COLO668 (cell line): ENCODE measurements around the gene KLHL5.
"Not testable (repeated sequence)": the region's sequence is repeated elsewhere in the genome, so short reads cannot be mapped to it uniquely, and the experiment has no call there.

Source experiments
- DNase-seq: peaks from one replicate; lab custom pipeline; 2025; ENCODE audit not compliant: unreplicated experiment; lab: John Stamatoyannopoulos, UW

Gene KLHL5

DNA sequence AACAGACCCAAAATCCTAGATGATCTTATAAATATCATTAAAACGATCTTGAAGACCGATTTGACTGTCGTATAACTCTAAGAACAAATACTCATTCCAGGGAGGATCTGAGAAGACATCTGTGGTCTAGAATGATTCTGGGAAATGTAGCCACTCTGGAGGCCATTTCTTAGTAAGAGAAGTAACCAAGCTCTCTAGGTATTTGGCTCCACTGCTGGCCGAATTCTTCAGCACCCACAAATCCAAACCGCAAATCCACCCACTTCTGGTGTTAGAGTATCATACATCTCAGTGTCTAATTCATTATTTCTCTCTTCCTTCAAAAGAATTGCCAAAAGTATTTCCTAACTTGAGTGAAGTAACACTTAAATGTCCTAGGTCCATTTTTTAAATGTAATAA lies 23.9 kb downstream of the KLHL5 start:
- DNase-seq, result no peak

DNA sequence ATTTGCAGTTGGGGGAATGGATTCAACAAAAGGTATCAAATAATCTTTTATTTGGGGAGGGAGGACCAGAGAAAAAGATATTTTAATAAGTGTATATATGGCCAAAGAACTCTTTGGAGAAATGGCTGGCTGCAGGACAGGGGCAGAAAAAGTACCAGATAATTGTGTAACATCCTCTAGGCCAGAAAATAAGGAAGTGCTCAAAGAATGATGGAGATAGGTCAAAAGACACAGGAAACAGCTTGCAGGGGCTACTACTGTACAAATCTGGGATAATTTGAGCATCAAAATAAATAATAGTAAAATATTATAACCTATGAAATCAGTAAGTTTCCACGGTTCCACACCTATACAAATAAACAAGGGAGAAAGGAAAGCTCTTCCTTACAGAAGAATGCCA lies 34.8 kb downstream of the KLHL5 start:
- no peak for DNase-seq

DNA sequence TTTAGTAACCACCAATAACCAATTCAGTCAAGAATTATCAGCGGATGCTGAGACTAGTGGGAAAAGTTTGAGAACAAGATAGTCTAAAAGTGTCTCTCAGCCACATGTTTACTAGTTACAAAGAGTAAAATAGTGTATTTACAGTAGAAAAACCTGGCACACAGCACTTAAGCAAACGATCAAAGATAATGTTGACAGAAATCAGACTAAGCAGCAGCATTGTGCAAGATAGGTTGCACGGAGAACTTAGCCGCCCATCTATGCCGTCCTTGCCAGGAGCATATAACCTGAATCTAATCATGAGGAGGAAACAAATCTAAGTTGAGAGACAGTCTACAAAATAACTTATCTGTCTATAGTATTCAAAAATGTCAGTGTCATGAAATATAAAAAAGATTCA lies 35.3 kb downstream of the KLHL5 start:
- no peak for DNase-seq

DNA sequence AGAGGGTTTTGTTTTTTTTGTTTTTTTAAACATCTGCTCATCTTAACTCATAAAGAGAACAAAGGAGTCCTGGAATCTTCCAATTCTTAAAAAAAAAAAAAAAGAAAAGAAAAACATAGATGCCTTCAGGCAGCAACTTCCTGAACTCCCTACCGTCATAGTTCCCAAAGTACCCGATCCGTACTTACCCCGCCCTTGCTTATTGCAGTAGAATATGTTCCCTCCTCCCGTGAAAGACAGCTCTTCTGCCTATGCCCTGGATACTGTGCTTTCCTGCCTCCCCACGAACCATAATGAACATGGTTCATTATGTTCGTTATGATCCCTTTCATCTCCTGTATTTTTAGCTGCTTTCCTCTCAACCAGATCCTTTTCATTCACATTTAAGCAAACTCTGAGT lies 40.3 kb downstream of the KLHL5 start:
- no peak for DNase-seq

DNA sequence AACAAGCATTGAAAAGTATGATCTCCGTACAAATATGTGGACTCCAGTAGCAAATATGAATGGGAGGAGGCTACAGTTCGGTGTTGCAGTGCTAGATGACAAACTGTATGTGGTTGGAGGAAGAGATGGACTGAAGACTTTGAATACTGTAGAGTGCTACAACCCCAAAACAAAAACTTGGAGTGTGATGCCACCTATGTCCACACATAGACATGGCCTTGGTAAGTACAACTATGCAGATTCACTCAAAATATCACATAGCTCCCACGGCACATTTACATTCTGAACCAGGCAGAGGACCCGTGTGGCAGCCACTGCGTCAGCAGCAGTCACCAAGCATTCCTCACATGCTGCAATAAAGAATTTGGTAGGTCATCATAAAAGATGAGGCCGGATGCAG lies 41.3 kb downstream of the KLHL5 start:
- DNase-seq, result no peak

DNA sequence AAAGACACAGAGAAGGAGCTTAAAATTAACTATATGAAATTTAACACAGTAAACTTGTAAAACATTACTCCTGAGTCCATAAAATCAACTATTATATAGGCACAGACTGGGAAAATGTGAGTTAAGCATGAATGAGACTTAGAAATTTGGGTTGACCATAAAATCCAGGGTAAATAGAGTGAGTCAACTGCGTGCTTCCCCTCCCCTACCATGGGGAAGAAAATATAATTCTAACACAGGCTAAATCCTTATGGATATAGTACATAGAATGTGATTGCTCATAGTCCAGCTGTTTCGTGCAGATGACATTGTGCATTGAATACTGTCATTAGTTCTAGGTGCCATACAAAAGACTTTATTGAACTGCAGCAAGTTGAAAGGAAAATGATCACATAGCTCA lies 42.2 kb downstream of the KLHL5 start:
- no peak for DNase-seq

DNA sequence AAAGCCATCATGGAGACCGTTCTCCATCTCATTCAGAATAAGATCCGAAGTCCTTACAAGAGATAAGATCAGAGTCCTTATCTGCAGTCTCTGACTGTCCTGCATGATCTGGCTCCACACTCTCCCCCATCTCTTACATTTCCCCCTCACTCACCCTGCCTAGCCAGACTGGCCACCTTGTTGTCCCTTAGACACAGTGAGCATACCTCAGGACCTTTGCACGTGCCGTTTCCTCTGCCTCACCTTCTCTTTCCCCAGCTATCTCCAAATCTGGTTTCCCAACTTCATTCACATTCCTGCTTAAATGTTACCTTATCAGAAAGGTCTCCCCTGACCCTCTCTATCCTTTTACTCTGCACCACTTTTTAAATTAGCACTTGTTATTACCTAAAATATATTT lies 44.0 kb downstream of the KLHL5 start:
- DNase-seq, result no peak

DNA sequence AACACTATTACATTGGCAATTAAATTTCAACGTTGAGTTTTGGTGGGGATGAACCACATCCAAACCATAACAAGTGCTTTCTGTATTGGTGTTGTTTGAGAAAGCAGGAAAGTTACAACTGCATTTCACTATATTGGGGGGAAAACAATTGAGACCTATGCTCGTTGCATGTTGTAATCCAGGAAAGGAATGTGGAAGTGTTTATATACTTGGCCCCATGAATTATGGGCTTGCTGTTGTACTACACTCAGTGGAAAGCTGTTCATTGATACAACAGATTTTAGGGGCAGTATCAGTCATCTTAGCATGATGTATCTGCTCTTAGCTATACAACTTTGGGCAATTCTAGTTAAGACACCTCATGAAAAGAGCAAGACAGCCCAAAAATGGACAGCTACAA lies 52.4 kb downstream of the KLHL5 start:
- DNase-seq, result no peak

DNA sequence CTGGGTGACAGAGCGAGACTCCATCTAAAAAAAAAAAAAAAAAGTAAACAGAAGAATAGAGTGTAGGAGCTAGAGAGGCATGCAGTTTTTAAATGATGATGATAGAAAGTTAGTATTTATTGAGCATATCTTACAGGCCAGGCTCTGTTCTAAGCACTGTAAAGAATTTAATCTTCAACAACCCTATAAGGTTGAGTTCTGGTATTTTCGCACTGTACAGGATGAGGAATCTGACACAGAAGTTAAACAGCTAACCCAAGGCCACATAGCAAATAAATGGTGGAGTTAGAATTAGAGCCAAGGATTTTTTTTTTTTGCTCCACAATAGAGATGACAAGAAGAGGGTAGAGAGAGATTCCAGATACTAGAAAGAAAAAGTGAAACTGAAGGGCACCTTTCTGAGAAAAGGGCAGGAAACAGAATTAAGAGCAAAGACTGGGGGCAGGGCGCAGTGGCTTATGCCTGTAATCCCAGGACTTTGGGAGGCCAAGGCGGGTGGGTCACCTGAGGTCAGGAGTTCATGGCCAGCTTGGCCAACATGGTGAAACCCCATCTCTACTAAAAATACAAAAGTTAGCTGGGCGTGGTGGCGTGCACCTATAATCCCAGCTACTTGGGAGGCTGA lies 56.1 kb downstream of the KLHL5 start:
- DNase-seq, result no peak

DNA sequence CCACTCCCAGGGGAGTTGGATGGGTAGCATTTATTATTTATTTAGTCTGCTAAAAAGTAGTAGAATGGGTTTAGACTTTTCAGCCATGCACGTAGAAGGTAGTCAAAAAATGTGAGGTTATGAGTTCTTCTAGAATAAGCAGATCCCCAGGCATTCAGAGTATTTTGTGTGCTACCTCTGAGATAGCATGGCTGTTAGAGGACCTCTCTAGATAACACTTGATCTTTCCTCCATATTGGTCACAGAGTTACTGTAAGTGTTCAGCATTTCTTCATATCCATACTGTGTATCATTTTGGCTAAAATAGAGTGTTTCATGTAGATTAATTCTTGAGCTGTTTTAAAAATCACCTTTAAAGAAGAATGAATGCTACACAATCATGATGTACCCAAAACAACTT lies 58.4 kb downstream of the KLHL5 start:
- DNase-seq, result no peak

DNA sequence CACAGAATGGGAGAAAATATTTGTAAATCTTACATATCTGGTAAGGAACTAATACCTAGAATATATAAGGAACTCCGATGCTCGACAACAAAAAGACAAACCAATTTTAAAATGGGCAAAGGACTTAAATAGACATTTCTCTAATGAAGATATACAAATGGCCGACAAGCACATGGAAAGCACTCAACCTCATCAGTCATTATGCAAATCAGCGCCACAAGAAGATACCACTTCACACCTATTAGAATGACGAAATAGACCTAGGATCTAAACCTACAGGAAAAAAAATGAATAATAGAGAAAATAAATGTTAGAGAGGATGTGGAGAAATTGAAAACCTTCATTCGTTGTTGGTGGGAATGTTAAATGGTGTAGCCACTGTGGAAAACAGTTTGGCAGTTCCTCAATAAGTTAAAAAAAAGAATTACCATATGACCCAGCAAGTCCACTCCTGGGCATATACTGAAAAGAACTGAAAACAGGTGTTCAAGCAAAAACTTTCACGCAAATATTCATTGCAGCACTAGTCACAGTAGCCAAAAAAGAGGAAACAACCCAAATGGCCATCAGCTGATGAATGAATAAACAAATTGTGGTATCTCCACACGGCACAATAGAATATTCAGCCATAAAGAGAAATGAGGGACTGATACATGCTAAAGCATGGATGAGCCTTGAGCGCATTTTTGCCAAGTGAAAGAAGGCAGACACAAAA lies 63.0 kb downstream of the KLHL5 start:
- no peak for DNase-seq

DNA sequence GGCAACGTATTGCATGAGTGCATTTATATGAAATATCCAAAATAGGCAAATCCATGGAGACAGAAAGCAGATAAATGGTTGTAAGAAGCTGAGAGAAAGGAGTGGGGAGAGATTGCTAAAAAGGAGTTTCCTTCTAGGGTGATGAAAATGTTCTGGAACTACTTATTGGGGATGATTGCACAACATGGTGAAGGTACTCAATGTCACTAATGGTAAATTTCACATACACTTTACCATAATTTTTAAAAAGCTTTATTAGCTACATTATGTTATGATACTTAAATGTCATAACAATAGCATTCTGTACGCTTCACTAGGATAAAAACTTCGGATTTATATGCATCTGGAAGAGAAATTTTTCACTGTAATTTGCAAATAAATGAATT lies 63.6 kb downstream of the KLHL5 start:
- DNase-seq, result no peak

DNA sequence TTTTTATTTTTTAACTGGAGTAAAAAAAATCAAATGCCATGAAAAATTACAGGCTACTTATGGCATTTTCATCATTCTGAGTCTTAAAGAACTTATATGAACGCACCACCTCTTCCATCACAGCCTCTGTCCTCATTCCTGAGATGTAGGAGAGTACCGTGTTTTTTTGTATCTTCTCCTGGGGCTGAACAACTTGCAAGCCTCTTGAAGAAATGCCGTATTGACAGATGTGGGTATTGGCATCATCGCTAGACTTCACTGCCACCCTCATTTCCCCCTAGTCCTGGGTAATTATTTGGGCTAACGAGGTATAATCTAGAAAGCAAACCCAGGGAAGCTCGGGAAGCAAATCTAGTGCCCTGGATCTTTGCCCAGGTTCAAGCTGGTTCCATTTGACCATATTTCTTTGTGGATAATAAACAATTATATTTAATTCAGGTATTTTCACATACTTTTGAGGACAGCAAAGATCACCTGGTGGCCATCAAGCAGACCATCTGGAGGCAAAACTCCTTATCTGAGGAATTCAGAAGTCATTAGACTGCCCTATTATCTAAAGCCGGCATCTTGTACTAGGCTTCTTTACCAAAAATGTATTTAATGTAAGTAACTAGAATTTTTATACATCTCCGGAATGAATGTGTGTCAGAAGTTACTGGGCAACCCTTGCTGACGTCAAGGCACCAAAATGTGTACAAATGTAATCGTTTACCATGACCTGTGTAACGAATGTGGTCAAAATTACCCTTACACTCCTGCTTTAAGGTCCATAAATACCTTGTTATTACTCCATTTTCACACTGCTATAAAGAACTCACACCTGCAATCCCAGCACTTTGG lies 64.4 kb downstream of the KLHL5 start:
- DNase-seq, result no peak

DNA sequence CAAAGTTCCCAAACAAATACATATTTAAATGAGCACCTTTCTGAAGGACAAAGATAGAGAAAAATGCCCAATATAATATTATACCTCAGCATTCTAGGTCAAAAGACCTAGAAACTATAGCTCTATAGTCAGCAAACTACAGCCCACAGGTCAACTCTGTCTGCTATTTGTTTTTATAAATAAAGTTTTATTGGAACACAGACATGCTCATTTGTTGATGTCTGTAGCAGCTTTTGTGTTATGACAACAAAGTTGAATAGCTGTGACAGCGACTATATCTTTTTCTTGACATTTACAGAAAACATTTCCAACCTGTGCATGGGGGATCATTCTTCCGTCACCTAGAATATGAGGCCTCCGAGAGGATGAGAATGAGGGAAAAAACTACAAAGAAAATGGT lies 71.6 kb downstream of the KLHL5 start:
- no peak for DNase-seq

DNA sequence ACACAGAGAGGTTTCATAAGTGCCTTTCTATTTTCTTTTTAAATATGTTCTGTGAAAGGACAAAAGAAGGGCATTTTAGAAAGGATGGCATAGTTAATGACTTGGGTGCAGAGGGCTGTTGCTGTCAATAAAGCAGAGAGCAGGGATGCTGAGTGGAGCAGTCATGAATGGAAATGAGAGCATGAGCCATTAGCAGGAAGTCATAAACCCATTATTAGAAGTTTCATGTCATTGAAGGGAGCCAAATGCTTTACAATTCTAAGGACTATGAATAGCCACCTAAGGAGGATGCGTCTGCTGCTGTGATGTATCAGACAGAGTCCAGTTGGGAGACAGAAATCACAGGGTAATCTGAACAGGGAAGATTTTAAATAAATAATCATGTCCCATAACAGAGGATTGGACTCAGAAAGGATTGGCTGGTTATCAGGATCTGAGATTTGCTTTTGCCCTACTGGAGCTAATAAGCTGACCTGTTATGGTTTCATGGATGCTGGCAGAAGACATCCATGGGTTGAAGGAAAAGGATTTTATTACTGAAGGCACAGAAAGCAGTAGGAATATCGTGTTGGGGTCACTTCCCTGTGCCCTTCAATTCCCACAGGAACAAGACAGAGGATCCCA lies 72.8 kb downstream of the KLHL5 start:
- no peak for DNase-seq

DNA sequence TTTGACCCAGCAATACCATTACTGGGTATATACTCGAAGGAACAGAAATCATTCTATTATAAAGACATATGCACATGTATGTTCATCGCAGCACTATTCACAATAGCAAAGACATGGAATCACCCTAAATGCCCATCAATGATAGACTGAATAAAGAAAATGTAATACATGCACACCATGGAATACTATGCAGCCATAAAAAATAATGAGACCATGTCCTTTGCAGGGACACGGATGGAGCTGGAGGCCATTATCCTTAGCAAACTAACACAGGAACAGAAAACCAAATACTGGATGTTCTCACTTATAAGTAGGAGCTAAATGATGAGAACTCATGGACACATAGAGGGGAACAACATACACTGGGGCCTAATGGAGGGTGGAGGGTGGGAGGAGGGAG lies 76.2 kb downstream of the KLHL5 start:
- DNase-seq, result not testable (repeated sequence)

DNA sequence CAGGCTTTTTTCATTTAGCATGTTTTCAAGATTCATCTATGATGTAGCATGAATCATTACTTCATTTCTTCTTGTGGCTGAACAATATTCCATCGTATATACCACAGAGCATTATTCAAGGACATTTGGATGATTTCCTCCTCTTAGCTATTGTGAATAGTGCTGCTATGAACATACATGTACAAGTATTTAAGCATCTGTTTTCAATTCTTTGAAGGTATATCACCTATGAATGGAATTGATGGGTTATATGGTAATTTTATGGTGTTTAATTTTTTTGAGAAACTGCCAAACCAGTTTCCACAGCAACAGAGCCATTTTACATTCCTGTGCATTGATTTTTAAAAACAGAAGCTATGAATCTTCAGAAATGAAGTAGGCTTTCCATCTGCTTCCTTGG lies 84.2 kb downstream of the KLHL5 start:
- no peak for DNase-seq

DNA sequence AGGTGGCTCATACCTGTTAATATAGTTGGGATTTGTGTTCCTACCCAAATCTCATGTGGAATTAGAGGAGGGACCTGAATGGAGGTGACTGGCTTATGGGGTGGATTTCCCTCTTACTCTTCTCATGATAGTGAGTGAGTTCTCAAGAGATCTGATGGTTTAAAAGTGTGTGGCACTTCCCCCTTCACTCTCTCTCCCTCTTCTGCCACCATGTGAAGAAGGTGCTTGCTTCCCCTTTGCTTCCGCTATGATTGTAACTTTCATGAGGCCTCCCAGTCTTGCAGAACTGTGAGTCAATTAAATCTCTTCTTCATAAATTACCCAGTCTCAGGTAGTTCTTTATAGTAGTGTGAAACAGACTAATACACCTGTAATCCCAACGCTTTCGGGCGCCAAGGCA lies 92.0 kb downstream of the KLHL5 start:
- no peak for DNase-seq

DNA sequence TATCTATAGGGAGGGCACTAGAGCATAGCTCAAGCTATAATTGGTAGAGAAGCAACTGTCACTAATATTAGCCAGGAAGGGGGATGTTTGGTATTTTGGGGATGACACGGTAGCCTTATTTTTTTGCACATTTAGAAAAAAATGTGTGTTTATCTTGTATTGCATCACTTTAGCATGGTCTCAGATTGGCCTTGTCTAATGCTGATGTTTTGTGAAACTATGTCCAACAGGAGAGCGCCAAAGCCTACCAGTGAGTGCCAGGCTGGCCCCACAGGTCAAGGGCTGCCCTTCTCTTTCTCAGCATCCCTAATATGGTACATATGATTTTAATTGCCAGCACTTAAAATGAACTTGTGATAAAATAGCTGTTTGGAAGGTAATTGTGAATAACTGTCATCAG lies 95.5 kb downstream of the KLHL5 start:
- DNase-seq, result no peak

DNA sequence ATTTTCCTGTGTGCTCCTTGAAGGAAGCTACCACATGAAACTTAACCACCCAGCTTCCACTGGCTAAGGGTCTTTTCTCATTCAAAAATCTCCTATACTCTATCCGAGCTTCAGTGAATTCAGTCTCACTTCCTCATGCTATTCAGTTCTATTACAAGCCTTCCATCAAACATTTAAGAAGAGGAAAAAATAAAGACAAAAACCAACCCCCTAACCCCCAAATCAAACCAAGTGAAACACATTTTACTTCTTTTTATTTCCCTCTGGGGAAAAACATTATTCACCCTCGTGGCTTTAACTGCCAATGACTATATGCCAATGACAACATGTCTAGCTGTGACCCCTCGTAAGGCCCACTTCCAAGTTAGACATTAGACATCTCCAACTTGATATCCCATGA lies 104.1 kb downstream of the KLHL5 start:
- DNase-seq, result no peak

DNA sequence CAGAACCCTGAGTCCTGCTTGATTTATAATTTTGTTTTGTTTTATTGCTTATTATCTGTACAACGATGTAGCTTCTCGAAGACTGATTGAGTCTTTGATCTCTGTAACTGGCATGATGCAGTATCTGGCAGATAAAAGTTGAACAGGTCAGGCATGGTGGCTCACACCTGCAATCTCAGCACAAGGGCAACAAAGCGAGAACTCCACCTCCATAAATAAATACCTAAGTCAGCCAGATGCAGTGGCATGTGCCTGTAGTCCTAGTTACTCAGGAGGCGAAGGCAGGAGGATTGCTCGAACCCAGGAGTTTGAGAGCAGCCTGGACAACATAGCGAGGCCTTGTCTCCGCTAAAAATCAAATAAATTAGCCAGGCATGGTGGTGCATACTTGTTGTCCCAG lies 104.6 kb downstream of the KLHL5 start:
- no peak for DNase-seq

DNA sequence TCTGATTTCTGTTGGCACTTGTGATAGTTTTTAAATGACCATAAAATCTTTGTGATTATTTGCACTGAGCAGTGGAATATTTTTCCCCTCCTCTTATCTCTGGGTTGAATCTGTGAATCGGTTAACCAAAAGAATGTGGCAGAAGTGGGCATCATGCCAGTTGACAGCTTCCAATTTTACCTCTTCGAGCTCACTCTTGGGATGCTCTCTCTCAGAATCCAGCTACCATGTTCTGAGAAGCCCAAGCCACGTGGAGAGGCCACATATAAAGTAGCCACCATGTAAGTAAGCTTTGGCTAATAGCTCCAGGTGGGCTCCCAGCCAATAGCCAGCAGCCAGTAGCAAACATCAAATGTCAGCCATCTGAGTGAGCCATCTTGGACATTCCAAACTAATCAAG lies 107.4 kb downstream of the KLHL5 start:
- DNase-seq, result no peak
